ENCODE data around the gene PAPPA.

PAPPA gene

GRCh38 chr9:116276196-116276493 lies 122.6 kb downstream of the PAPPA start:
- no peak for DNase-seq (ENCODE audit: low spot score)

GRCh38 chr9:116276651-116277121 lies 123.1 kb downstream of the PAPPA start:
- no peak for DNase-seq (ENCODE audit: low spot score)

GRCh38 chr9:116278326-116278725 lies 124.7 kb downstream of the PAPPA start:
- DNase-seq (ENCODE audit: low spot score), result no peak

GRCh38 chr9:116279230-116279629 lies 125.6 kb downstream of the PAPPA start:
- DNase-seq (ENCODE audit: low spot score), result no peak

- no peak for DNase-seq (ENCODE audit: low spot score)
These were observed 126.9 kb downstream of the PAPPA start for GRCh38 chr9:116280529-116280928.

- DNase-seq (ENCODE audit: low spot score), result no peak
These were observed 129.0 kb downstream of the PAPPA start for GRCh38 chr9:116282597-116282996.

GRCh38 chr9:116284518-116284917 lies 130.9 kb downstream of the PAPPA start:
- DNase-seq (ENCODE audit: low spot score), result no peak

GRCh38 chr9:116285320-116285719 lies 131.7 kb downstream of the PAPPA start:
- DNase-seq (ENCODE audit: low spot score), result no peak

- no peak for DNase-seq (ENCODE audit: low spot score)
These were observed 132.7 kb downstream of the PAPPA start for GRCh38 chr9:116286297-116286696.

- DNase-seq (ENCODE audit: low spot score), result peak; percentile 50
These were observed 134.1 kb downstream of the PAPPA start for GRCh38 chr9:116287721-116288120.

GRCh38 chr9:116288658-116289057 lies 135.1 kb downstream of the PAPPA start:
- peak; percentile 91 for DNase-seq (ENCODE audit: low spot score)

GRCh38 chr9:116297346-116297745 lies 143.8 kb downstream of the PAPPA start:
- DNase-seq (ENCODE audit: low spot score), result no peak

- no peak for DNase-seq (ENCODE audit: low spot score)
These were observed 144.7 kb downstream of the PAPPA start for GRCh38 chr9:116298249-116298648.

GRCh38 chr9:116298878-116299391 lies 145.3 kb downstream of the PAPPA start:
- DNase-seq (ENCODE audit: low spot score), result no peak

GRCh38 chr9:116300360-116300870 lies 146.8 kb downstream of the PAPPA start:
- no peak for DNase-seq (ENCODE audit: low spot score)

GRCh38 chr9:116303270-116303669 lies 149.7 kb downstream of the PAPPA start:
- no peak for DNase-seq (ENCODE audit: low spot score)

- DNase-seq (ENCODE audit: low spot score), result no peak
These were observed 150.4 kb downstream of the PAPPA start for GRCh38 chr9:116303886-116304538.

- DNase-seq (ENCODE audit: low spot score), result no peak
These were observed 151.2 kb downstream of the PAPPA start for GRCh38 chr9:116304761-116305160.

- DNase-seq (ENCODE audit: low spot score), result no peak
These were observed 154.5 kb downstream of the PAPPA start for GRCh38 chr9:116308076-116308475.

- DNase-seq (ENCODE audit: low spot score), result no peak
These were observed 156.5 kb downstream of the PAPPA start for GRCh38 chr9:116309900-116310611.

GRCh38 chr9:116312221-116312620 lies 158.6 kb downstream of the PAPPA start:
- DNase-seq (ENCODE audit: low spot score), result no peak

- no peak for DNase-seq (ENCODE audit: low spot score)
These were observed 160.0 kb downstream of the PAPPA start for GRCh38 chr9:116313638-116314037.

- no peak for DNase-seq (ENCODE audit: low spot score)
These were observed 162.7 kb downstream of the PAPPA start for GRCh38 chr9:116316246-116316645.

Measured in AG20443 (cell line).